Uterus (tissue), 2 donors: ENCODE results near the gene CILP2.

Experiments
- POLR2A ChIP-seq, 2 donors: fragments of 450-650 bp; IDR thresholded peaks; one replicate each; pipeline ENCODE4 v1.6.1; 2016; ENCODE audit warnings: antibody characterized with exemption in 2 of 2, mild to moderate bottlenecking in 1 of 2, moderate library complexity in 1 of 2
- TF ChIP-seq, protein P1 (sequence below), 4 experiments: fragments of 200-600 bp in 2 of 4; fragments of 450-650 bp in 2 of 4; sonication (generic) in 2 of 4; IDR thresholded peaks; one replicate each; pipeline ENCODE4 v1.5.1; 2016 to 2019; ENCODE audit warnings: antibody characterized with exemption in 4 of 4, mild to moderate bottlenecking in 2 of 4, moderate library complexity in 1 of 4

DNA sequence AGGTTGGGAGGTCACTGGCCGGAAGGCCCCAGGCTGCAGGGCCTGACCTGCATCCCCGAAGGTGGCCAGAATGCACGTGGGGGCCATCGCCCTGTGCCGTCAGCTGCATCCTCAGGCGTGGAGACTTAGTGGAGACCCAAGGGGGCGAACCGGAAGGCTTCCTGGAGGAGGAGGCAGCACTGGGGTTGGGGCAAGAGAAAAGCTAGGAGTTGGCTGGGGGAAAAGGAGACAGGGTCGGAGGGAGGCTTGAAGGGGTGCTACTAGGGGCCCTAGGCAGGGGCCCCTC lies 10.8 kb upstream of the CILP2 start:
- TF ChIP-seq, protein P1, sequence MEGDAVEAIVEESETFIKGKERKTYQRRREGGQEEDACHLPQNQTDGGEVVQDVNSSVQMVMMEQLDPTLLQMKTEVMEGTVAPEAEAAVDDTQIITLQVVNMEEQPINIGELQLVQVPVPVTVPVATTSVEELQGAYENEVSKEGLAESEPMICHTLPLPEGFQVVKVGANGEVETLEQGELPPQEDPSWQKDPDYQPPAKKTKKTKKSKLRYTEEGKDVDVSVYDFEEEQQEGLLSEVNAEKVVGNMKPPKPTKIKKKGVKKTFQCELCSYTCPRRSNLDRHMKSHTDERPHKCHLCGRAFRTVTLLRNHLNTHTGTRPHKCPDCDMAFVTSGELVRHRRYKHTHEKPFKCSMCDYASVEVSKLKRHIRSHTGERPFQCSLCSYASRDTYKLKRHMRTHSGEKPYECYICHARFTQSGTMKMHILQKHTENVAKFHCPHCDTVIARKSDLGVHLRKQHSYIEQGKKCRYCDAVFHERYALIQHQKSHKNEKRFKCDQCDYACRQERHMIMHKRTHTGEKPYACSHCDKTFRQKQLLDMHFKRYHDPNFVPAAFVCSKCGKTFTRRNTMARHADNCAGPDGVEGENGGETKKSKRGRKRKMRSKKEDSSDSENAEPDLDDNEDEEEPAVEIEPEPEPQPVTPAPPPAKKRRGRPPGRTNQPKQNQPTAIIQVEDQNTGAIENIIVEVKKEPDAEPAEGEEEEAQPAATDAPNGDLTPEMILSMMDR (IDR thresholded peaks at IDR 0.05), result no peak
- TF ChIP-seq POLR2A (IDR thresholded peaks at IDR 0.05), result no peak
